ENCODE results near the gene C5orf46.

Gene C5orf46

DNA sequence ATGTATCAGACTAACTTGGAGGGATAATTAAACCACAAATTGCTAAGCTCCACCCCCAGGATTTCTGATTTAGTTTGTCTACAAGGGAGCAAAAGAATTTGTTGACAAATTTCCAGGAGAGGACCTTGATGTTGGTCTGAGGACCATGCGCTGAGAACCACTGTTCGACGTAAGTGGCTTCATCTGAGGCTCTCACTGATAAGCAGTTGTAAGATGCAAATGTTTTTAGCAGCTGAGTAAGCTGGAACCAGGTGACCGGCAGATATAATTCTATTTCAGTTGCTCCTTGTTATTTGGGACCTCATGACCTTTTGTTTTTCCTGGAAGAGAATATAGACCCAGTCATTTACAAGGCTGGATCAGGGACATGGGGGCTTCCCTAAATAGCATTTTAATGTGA lies 60.7 kb downstream of the C5orf46 start:
- POLR2A ChIA-PET = no interaction called here

DNA sequence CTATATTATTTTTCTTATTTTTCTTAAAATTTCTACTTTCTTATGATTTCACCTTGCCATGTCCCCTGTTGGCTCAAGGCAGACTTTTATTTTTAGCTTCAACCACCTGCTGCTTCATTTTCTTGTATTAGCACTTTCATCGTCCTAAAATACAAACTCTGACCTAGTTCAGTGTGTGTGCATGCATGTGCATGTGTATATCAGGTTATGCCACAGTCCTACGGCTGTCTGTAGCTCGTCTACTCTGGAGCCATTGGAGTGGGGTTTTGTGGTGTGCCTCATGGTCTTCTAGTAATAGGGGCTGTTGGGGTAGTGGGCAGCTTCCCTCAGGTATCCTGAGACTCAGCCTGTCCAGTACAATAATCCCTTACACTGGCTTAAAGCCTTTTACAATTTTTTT lies 61.5 kb downstream of the C5orf46 start:
- CTCF ChIA-PET = interaction anchor here (1.0 to 4.1 kb wide), 2 partner anchors 12 to 885 kb away, joined by 3 to 22 read pairs; no protein-coding TSS in a partner anchor
- no peak for TF ChIP-seq CTCF (IDR thresholded peaks at IDR 0.05; ENCODE audit: insufficient read depth, low read length, missing control alignments)
- POLR2A ChIA-PET = no interaction called here
- no peak overlapping the region for H3K4me3 ChIP-seq (ENCODE audit: low read depth, low read length)
- DNase-seq (ENCODE audit: low read depth, low spot score) = no peak

More for the DNA sequence above, 60.7 kb downstream of the C5orf46 start:
- DNase-seq (ENCODE audit: low read depth, low spot score) = no peak
- no peak for TF ChIP-seq CTCF (IDR thresholded peaks at IDR 0.05; ENCODE audit: insufficient read depth, low read length, missing control alignments)
- H3K4me3 ChIP-seq (ENCODE audit: low read depth, low read length) = no peak overlapping the region
- CTCF ChIA-PET = interaction anchor here (4.1 kb wide), 1 partner anchor 11 kb away, joined by 22 read pairs; no protein-coding TSS in a partner anchor

DNA sequence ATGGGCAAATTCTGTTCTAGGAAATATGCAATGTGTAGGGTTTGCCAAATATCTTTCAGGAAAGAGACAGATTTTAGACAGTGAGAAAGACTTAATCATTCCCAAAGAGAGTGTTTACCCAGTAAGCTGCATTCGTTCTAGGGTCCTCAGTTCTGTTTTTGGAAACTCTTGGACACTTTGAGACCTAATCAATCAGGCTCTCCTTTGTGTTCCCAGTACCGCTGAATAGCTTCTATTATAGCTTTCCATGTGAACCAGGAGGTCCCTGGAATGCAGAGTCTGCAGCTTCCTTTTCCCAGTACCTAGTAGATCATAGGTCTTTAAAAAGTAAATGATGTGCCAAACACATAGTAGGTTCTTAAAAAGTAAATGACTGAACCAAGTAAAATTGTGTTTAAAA lies 63.5 kb downstream of the C5orf46 start:
- CTCF ChIA-PET = interaction anchor here (1.0 kb wide), 1 partner anchor 15 kb away, joined by 3 read pairs; no protein-coding TSS in a partner anchor

More for the DNA sequence above, 63.5 kb downstream of the C5orf46 start:
- no peak overlapping the region for H3K4me3 ChIP-seq (ENCODE audit: low read depth, low read length)
- no peak for TF ChIP-seq CTCF (IDR thresholded peaks at IDR 0.05; ENCODE audit: insufficient read depth, low read length, missing control alignments)
- POLR2A ChIA-PET = no interaction called here
- no peak for DNase-seq (ENCODE audit: low read depth, low spot score)

Measured in AG04449 (cell line).